Omental fat pad (tissue), 4 donors: Measurements from ENCODE around the gene SGTB. TPM values are rescaled to one million over a fixed set of nuclear protein-coding genes. Genes with fewer than 3 reads are reported as not detected.

Experiments
- ATAC-seq: fragments of 150-250 bp; one replicate; pipeline ENCODE4 v1.9.1; 2016; ENCODE audit warnings: mild to moderate bottlenecking, moderate library complexity; ENCODE audit not compliant: low FRiP score
- DNase-seq: peaks from one replicate; pipeline ENCODE4 v3.0.0-alpha.2; 2019; ENCODE audit warnings: low spot score
- CTCF ChIP-seq, 3 donors: fragments of 450-650 bp; IDR thresholded peaks; one replicate each; pipeline ENCODE4 v1.5.1; 2016 to 2017; ENCODE audit warnings: antibody characterized with exemption in 3 of 3, mild to moderate bottlenecking in 3 of 3, moderate library complexity in 2 of 3
- total RNA-seq, 4 donors: library from RNA; depleted of rRNA; stranded (reverse); fragments of >200 nt; gene quantifications; one replicate each; pipeline ENCODE4 v1.1.0, GENCODE V29; 2016

SGTB gene
- total RNA-seq, 4 donors from 2014 or later: 5.7 to 12.6 (median 10.4) TPM

DNA sequence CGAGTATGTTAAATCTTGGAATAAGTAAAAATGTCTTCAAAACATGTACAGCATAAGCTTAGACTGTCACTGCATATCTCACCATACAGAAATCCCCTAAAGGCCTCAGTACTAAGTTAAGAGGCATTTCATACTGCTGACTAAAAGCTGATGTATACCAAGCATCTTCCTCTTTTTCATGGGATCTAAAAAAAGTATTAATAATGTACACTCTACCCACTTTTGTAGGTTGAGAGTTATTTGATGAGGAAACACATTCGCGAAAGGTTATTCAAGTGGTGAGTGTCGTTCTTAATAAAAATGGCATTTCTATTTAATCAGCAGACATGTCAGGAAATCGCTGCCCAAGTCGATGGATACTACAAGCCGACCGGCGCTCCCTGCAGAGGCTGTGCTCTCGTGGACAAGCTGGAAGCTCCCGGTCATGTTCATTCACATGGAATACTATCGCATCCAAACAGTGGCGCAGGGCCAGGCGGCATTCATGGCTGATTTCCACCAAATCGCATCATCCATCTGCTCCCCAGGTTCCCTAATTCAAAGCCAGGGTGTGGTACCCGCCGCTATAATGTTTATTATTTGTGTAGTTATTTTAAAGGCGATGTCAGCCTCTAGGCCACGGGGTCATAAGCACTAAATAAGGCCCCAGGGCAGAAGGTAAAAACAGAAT lies 724 bp downstream of the SGTB start:
- DNase-seq (peak; percentile 47), ATAC-seq (peak; percentile 60)
- no peak for TF ChIP-seq CTCF (IDR thresholded peaks at IDR 0.05)

DNA sequence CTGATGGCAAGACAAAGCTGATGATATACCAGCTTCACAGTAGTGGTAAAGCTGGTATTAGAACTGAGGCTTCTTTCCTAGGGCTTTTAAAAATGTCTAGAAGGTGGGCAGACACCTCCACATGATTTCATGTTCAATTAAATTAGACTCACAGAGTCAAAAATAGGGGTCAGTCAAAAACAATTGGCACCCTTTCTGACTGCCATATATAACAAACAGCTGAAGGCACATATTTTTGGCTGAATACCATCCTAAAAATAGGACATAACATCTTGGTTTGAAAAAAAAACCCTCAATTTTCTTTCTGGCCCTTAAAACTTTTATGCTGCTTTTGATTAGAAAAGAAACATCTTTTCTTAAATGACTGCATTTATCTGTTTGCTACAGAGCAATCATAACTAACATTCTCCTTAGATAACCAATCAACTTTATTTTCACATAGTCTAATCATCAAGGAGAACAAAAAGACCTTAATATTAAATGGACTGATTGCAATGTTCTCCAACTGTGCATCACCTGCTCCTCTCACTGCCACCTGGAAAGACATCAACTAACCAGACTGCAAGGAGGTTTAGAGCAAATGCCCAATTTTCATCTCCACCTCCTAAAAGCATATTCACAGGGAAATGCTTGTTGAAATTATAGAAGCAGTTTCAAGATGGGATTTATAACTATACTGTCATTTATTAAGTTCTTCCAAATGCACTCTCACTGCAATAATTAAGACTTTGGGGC lies 3.2 kb downstream of the SGTB start:
- DNase-seq (no peak), ATAC-seq (no peak)
- no peak for TF ChIP-seq CTCF (IDR thresholded peaks at IDR 0.05)

- ATAC-seq: no peak
- TF ChIP-seq CTCF (IDR thresholded peaks at IDR 0.05): no peak
- no peak for DNase-seq
Observed at GRCh38 chr5:65708145-65708544, 13.8 kb downstream of the SGTB start.

DNA sequence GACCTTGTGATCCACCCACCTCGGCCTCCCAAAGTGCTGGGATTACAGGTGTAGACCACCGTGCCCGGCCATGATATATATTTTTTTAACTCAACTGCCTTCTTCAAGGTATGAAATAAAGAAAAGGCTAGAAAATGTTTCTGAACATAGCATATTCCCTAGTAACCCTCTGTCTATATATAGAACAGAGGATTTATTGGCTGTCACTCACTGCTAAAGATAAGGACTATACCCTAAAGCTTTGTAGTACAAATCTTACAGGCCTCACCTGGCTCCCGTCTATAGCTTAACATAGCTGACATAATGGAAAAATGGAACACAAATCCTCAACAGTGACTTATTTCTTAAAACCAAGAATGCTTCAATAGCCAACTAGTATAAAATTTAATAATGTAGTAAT lies 14.2 kb downstream of the SGTB start:
- no peak for TF ChIP-seq CTCF (IDR thresholded peaks at IDR 0.05)
- ATAC-seq (no peak), DNase-seq (no peak)

DNA sequence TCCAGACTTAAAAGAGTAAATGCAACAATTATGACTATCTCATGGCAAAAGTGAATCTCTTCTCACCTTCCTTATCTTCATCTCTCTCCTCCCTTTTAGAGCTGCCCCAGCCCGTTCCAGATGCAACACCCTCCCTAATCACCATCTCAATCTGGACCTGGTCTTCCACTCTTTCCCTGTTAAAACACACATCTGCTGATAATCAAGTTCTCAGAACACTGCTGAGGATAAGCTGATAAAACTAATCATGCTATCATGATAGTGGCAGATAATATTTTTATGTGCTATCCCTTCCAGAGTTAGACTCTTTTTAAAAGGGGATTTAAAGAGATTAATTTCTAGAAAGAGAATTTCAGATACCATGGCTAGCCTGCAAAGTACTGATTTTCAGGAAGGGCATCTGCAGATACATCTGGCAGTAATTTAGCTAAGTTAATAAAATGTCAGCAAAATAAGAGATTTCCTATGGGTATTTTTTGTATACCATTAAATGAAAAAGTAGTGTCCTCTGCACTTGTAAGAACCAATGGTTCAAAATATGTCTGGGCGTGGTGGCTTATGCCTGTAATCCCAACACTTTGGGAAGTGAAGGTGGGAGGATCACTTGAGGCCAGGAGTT lies 17.2 kb downstream of the SGTB start:
- DNase-seq (no peak), ATAC-seq (no peak)

DNA sequence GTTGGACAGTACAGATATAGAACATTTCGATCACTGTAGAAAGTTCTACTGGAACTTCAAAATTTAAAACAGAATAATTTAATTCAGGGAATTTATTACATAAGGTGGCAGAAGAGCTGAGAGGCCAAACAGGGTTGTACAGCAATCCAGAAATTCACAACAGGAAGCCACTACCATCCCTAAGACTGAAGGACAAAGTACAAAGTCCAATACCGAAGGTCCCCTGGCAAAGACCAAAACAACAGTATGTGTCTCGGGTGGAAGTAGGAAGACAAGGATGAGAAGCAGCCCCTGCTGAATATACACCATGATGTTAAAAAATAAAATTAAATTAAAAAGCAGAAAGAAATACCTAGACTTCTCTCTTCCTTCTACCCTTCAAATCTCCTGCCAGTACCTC lies 19.9 kb downstream of the SGTB start:
- ATAC-seq: no peak
- TF ChIP-seq CTCF (IDR thresholded peaks at IDR 0.05): no peak

More for the DNA sequence above, 17.2 kb downstream of the SGTB start:
- no peak for TF ChIP-seq CTCF (IDR thresholded peaks at IDR 0.05)

More for the DNA sequence above, 19.9 kb downstream of the SGTB start:
- no peak for DNase-seq
